HG02759 (cell line): ENCODE data around the gene KATNB1.
"Not testable (repeated sequence)": the region's sequence is repeated elsewhere in the genome, so short reads cannot be mapped to it uniquely, and the experiment has no call there.

ENCODE experiments used
- ATAC-seq: cut with Tn5 transposase; IDR thresholded peaks from one replicate; pipeline ENCODE4 v1.9.1; 2021; ENCODE audit warnings: mild to moderate bottlenecking, moderate library complexity; ENCODE audit not compliant: unreplicated experiment

The KATNB1 gene

DNA sequence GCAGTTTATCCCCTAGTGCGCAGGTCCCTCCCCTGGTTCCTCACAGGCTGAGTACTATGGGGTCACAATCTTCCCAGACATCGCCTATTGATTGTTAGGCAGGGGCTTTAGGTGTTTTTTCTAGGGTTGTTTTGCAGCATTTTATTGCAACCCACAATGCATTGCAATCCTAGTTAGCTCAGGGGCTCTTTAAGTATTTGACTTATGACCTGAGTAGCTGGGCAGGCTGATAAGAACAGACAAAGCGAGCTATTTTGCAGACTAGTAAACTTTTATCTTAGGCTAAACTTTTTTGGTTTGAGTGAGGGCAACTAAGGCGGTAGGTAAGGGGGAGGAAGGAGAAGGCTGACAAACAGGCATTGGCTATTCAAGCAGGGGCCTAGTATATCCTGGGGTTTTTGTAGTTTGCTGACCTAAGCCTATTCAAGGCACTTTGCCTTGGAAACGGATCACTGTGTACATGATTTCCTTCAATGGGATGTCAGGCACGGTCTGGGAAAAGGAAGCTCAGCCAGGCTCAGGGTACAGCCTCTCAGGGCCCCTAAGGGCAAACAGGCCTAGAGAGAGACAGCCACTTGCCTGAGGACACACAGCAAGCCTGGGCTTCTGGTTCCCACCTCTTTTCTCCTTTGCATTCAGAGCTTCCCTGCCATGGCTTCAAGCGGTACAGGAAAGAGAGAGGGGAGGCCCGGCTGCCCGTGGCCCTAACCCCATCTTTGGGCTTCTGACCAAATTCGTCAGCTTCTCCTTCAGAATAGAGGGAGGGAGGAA is 34.6 kb upstream of the KATNB1 start:
- no peak for ATAC-seq

DNA sequence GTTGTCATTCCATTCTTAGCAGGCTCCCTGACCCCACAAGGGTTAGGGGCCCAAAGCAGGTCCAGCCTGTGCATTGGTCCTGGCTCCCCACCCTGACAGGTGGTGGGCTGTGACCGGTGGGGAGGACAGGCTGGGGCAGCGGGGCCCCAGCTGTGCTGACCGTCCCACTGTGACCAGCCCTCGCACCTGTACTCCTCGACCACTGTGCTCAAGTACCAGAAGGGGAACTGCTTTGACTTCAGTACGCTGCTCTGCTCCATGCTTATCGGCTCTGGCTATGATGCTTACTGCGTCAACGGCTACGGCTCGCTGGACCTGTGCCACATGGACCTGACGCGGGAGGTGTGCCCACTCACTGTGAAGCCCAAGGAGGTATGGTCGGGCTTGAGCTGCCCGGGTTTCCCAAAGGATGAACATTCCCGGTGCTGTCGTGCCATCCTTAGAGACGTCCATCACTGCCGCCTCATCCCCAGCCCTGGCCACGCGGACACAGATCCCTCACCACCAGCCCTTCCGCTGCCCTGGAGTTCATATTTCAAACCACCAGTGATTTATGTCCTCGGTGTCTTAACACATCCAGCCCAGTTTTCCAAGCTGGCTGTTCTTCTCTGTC is 33.7 kb upstream of the KATNB1 start:
- ATAC-seq, result no peak

DNA sequence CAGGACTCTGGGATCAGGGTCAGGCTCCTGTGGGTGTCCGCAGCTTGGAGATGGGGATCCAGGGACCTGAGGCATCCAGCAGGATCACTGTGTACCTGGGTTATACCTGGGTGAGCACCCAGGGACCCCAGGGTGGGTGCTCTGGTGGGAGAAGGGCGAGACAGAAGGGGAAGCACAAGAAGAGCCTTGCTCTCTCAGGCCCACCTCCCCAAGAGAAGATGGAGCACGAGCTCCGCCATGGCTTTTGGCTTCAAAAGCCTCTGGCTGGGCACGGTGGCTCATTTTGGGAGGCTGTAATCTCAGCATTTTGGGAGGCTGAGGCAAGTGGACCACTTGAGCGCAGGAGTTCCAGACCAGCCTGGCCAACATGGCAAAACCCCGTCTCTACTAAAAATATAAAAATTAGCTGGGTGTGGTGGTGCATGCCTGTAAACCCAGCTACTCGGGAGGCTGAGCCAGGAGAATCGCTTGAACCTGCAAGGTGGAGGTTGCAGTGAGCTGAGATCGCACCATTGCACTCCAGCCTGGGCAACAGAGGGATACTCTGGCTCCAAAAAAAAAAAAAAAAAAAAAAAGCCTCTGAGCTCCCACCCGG is 32.1 kb upstream of the KATNB1 start:
- no peak for ATAC-seq

DNA sequence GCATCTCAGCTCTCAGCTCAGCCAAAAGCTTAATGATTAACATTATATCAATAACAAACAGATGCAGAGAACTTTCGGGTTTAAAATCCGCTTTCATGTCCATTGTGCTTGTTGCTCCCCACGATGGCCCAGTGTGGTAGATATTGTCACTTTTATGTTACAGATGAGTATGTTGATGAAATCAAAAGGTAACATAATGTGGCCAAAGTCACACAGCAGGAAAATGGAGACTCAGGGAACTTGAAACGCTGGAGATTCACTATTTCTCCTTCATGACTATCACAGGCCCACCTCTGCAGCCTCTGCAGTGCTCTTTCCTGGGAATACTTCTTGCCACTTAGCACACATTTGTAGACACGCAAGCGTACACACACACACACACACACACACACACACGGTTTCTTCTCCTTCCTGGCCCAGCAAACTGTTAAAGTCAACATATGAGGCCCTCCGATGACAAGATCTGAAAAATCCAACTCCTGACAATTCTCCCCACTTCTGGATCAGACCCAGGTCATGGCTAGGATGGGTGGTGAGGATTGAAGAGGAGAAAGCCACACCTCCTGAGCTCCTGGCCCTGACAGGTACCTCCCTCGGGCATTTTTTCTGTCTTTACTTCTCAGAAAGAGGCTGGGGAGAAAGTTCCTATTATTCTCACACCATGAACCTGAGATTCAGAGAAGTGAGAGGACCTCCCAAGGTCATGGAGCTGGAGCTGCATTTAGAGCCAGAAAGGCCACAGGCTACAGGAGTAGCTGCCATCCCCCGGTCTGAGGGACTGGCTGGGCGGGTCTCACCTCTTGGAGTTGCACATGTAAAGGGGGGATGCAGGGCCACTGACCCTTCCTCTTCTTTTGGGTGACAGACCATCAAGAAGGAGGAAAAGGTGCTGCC is 31.3 kb upstream of the KATNB1 start:
- ATAC-seq, result no peak

DNA sequence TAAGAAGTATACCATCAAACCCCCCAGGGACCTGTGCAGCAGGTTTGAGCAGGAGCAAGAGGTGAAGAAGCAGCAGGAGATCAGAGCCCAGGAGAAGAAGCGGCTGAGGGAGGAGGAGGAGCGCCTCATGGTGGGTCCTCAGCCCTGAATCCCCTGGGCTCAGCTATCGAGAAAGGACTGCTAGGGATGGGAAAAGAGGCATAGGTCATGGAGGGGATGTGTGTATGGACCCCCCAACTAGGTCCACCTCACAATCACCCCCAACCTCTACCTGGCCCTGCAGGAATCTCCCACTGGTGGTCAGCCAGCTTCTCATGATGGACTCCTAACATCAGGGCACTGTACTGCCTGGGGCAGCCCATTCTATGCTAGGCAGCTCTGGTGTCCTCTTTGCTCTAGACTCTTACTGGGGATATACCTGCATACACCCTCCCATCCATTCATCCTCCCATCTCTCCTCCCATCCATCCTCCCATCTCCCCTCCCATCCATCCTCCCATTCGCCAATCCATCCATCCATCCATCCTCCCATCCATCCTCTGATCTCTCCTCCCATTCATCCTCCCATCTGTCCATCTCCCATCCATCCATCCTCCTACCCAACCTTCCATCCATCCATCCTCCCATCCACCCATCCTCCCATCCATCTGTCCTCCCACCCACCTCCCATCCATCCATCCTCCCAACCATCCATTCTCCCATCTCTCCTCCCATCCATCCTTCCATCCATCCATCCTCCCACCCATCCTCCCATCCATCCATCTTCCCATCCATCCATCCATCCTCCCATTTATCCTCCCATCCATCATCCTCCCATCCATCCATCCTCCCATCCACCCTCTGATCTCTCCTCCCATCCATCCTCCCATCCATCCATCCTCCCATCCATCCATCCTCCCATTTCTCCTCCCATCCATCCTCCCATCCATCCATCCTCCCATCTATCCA is 30.4 kb upstream of the KATNB1 start:
- ATAC-seq, result no peak

DNA sequence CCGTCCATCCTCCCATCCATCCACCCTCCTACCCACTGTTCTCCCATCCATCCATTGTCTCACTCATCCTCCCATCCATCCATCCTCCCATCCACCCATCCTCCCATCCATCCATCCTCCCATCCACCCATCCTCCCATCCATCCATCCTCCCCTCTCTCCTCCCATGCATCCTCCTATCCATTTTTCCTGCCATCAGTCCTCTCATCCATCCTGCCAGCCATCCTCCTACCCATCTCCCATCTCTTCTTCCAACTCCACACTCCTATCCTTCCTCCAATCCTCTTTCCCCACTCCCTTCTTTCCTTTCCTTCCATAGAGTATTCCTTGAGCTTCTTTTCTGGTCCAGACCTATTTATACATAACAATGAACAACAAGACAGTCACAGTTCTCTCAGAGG is 28.9 kb upstream of the KATNB1 start:
- no peak for ATAC-seq

DNA sequence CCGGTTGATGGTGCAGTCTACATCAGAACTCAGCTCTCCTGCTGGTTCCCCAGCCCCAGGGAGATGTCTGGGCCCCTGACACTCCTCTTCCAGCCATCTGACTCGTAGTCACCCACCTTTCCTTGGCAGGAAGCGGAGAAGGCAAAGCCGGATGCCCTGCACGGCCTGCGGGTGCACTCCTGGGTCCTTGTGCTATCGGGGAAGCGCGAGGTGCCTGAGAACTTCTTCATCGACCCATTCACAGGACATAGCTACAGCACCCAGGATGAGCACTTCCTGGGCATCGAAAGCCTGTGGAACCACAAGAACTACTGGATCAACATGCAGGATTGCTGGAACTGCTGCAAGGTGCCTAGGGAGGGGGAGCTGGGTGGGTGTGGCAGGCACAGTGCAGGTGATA is 28.2 kb upstream of the KATNB1 start:
- no peak for ATAC-seq

DNA sequence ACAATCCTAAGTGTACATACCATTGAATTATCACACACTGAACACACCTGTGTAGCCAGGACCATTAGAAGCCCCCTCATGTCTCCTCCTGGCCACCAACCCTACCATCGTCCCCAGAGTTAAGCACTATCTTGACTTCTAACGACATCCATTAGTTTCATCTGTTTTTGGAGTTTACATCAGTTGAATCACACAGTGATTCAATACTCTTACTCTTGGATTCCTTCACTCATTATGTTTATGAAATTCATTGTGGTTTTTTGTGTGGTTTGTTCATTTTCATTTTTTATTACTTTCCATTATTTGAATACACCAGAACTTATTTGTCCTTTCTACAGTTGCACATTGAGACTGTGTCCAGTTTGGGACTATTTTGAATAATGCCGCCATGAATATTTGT is 27.4 kb upstream of the KATNB1 start:
- ATAC-seq, result no peak

DNA sequence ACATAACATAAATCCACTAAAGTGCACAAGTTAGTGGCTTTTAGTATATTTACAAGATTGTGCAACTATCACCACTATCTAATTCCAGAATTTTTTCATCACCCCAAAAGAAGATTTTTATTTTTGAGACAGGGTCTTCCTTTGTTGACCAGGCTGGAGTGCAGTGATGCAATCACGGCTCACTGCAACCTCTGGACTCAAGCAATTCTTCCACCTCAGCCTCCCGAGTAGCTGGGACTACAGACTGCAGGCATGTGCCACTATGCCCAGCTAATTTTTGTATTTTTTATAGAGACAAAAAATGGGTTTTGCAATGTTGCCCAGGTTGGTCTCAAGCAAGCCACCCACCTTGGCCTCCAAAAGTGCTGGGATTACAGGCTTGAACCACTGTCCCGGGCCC is 25.9 kb upstream of the KATNB1 start:
- ATAC-seq, result no peak

DNA sequence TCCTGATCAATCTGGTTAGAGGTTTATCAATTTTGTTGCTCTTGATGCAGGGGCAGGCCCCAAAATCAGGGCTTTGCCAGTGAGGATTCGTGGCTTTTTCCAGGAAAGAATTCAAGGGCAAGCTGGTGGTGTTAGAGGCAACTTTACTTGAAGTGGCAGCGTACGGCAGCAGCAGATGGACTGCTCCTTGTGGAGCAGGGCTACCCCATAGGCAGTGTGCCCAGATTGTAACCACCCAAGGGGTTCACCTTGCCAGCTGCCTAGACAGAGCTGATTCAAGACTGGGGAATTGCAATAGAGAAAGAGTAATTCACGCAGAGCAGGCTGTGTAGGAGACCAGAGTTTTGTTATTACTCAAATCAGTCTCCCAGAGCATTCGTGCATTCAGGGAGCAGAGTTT is 24.2 kb upstream of the KATNB1 start:
- ATAC-seq, result no peak

DNA sequence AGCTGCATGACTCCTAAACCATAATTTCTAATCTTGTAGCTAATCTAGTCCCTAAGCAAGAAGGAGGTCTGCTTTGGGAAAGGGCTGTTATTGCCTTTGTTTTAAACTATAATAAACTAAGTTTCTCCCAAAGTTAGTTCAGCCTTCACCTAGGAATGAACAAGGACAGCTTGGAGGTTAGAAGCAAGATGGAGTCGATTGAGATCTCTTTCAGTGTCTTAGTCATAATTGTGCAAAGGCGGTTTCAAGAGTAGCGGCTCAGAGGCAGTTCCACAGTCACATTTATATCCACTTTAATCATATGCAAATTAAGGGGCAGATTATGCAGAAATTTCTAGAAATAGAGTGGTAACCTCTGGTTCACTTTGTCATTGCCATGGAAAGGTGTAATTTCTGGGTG is 23.6 kb upstream of the KATNB1 start:
- no peak for ATAC-seq

DNA sequence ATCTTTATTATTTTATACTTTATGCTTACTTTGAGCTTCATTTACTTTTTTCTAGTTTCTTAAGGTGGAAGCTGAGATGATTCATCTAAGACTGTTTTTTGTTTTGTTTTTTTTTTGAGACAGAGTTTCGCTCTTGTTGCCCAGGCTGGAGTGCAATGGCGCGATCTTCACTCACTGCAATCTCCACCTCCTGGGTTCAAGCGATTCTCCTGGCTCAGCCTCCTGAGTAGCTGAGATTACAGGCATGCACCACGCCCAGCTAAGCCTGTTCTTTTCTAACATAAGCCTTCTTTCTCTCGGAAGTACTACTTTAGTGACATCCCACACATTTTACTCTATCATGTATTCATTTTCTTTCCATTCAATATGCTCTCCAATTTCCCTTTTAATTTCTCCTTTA is 23.0 kb upstream of the KATNB1 start:
- not testable (repeated sequence) for ATAC-seq

DNA sequence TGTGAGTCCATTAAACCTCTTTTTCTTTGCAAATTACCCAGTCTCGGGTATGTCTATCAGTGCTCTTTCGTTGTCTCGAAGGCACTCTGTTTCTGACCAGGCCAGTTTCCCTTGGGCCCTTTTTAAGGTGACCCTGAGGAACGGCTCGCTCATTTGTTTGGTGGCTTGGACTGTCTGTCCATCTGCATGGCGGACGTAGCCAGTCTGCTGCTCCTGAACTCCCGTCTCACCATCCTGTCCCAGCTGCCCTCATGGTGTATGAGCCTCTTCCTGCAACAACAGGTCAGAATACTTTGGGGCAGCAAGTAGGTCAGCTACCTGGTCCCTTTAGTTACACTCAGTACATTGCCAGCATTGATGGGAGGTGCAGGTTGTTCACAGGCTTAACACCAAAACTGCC is 22.0 kb upstream of the KATNB1 start:
- ATAC-seq, result no peak

DNA sequence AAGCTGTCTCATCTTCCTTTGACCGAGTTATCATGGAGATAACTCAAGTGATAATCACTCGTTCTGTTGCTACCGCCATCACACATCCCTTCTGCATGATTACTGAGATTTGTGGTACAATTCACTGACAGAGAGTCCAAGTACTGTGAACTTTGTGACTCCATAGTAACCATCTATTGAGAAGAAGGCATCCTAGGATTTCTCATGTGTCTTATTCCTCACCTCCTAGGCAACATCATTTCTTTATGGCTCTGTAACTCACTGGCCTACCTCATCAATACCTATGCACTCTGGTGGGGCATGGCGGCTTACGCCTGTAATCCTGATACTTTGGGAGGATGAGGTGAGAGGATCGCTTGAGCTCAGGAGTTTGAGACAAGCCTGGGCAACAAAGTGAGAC is 21.5 kb upstream of the KATNB1 start:
- ATAC-seq, result no peak

DNA sequence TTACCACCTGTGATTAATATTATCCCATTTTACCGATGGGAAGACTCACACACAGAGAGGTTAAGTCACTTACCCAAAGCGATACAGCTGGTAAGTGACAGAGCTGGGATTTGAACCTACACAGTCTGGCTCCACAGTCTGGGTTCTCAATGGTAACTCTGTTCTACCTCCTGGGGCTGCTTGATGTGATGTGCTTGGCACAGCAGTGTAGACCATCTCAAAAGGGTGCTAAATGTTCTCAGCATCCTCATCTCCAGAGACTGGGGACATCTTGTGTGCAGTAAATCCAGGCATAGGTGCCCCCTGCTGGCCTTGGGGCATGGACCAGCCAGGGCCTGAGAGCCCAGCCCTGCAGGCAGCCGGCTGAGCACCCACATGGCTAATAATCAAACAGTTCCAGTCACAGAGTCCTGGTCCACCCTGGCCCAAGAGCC is 15.4 kb upstream of the KATNB1 start:
- ATAC-seq, result no peak

DNA sequence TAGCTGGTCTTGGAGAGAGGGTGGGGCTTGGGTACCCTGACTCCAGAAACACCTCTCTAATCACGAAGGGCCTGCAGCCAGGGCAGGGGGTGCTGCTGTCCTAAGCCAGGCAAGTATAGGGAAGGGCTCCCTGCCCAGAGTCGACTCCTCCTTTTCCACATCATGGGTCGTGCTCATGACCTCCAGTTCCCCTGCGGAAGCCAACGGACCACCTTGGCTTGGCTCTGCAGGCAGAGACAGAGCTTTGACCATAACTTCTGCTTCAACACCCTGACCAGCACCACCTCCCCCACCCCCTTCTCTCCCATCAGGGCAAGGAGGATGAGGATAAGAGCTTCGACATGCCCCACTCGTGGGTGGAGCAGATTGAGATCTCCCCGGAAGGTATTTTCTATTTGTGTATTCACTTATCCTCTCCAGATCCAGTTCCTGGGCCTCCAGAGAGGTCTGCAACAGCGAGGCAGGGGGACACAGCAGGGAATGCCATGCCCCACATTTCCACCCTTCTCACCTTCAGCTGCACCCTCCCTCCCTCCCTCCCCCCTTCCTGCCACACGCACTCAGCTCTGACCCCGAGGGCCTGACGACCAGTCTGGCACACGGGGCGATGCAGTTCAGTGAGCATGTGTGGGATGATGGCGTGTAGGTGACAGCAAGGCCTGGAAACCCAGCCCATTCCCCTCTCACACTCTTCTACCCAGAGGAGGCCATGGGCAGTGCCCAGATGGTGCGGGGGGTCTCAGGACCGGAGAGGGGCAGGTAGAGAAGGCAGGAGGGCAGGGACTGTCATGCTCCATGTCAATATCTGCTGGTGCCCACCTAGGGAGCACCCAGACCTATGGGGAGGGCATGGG is 14.0 kb upstream of the KATNB1 start:
- ATAC-seq, result no peak

DNA sequence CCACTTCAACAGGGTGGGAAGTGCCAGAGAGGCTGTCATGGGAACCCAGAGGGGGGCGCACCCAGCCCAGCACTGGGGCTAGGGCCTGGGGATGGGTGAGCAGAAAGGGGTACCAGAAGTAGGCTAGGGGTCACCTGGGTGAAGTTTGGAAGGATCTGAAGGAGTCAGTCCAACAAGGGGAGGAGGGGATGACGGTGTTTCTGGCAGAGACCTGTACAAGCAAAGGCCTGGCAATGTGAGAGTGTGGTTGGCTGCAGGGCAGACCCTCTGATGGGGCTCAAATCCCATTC is 13.4 kb upstream of the KATNB1 start:
- no peak for ATAC-seq

DNA sequence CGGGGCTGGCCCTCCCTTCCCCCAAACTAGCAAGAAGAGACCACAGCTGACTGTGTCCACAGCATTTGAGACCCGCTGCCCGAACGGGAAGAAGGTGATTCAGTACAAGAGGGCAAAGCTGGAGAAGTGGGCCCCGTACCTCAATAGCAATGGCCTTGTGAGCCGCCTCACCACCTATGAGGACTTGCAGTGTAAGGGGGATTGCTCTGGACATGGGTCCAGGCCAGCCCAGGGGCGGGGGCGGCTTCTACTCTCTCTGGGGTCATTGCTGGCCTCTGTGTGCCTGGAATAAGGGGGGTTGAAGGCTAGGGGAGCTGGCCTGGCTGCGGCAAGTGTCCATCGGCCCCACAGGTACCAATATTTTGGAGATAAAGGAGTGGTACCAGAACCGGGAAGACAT is 12.9 kb upstream of the KATNB1 start:
- no peak for ATAC-seq

DNA sequence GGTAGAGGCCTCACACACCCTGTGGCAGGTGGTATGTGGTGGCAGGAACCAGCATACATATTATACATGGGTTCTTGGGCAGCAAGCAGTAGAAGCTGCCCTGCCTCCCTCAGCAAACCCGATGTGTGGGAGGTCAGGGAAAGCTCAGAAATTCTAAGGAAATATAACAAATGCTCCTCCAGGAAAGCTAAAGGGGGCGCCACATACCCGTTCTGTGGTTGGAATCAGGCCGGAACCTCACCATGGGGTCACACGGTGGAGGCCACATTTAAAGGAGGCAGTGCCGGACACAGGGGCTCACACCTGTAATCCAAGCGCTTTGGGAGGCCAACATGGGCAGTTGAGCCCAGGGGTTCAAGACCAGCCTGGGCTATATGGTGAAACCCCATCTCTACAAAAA is 12.4 kb upstream of the KATNB1 start:
- ATAC-seq, result no peak

DNA sequence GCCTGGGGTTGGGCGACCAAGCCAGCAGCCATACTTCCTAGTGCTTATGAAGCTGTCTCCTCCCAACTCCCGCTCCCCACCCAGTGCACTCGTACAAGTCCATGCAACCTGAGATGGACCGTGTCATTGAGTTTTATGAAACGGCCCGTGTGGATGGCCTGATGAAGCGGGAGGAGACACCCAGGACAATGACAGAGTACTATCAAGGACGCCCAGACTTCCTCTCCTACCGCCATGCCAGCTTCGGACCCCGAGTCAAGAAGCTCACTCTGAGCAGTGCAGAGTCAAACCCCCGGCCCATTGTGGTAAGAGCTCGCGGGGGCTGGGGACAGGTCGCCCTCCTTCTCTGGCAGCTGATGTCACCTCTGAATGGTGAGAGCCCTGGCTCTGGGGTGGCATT is 11.0 kb upstream of the KATNB1 start:
- no peak for ATAC-seq
